GM13977 (cell line): ENCODE data around the gene GALNT12.

Experiments used
- DNase-seq: peaks from one replicate; pipeline ENCODE4 v3.0.0; 2012; ENCODE audit warnings: low spot score
- CTCF ChIP-seq: IDR thresholded peaks from 2 replicates; pipeline ENCODE4 v1.5.1; 2012; ENCODE audit warnings: mild to moderate bottlenecking, control low read depth; ENCODE audit not compliant: insufficient read depth; ENCODE audit errors: extremely low read depth, missing control alignments
- in situ Hi-C: fragments of 300-500 bp; cut with MboI; formaldehyde crosslinking; loops from one replicate; pipeline ENCODE4 v1.12.0; 2022; ENCODE audit warnings: low sequenced_read_pairs, low pct_unique_long_range_greater_than_20kb, mixed read lengths, inconsistent platforms; ENCODE audit not compliant: unreplicated experiment

The GALNT12 gene

GRCh38 chr9:98819231-98819630 is 11.8 kb downstream of the GALNT12 start:
- TF ChIP-seq CTCF, result no peak
- in situ Hi-C loops, result no loop called here

DNA sequence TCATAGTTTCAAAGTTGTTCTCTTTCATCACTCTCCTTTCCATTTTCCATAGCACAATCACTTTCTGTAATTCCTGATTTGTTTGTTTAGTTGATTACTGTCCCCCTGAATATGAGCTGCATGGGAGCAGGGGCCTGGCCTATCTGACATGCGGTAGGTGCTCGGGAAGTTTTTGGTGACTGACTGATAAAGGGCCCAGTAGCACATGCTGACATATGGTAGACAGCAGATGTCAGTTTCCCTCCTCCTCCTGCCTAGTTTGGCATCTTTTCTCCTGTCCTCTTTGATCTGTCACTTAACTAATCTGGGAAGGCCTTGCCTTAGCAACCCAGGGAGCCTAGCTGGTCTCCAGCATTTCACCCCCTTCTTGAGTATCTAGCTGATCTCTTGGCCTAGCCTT is 14.4 kb downstream of the GALNT12 start:
- no peak for DNase-seq
- TF ChIP-seq CTCF, result no peak
- in situ Hi-C loops, result no loop called here

More at GRCh38 chr9:98819231-98819630, 11.8 kb downstream of the GALNT12 start:
- no peak for DNase-seq

GRCh38 chr9:98822661-98823060 is 15.2 kb downstream of the GALNT12 start:
- TF ChIP-seq CTCF, result no peak
- DNase-seq, result no peak
- in situ Hi-C loops, result no loop called here

GRCh38 chr9:98823666-98824334 is 16.3 kb downstream of the GALNT12 start:
- DNase-seq, result no peak
- no peak for TF ChIP-seq CTCF
- in situ Hi-C loops, result no loop called here

GRCh38 chr9:98825414-98825813 is 17.9 kb downstream of the GALNT12 start:
- in situ Hi-C loops, result no loop called here

DNA sequence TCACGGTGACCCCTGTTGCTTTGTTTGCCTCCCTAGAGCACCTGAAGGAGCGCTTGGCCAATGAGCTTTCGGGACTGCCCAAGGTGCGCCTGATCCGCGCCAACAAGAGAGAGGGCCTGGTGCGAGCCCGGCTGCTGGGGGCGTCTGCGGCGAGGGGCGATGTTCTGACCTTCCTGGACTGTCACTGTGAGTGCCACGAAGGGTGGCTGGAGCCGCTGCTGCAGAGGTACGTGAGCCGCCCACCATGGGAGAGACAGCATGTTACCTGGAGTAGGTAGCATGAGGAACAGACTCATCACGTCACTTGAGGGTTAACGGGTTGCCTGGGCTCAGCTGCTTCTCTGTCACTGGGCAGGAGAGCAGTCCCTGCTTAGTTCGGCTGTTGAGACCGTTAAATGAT is 19.2 kb downstream of the GALNT12 start:
- DNase-seq, result no peak
- no peak for TF ChIP-seq CTCF
- in situ Hi-C loops, result no loop called here

More at GRCh38 chr9:98825414-98825813, 17.9 kb downstream of the GALNT12 start:
- no peak for DNase-seq
- TF ChIP-seq CTCF, result no peak
